ENCODE results near the gene MEF2A.

GRCh38 chr15:99537344-99537743 is 28.4 kb upstream of the MEF2A start:
- TF ChIP-seq POLR2AphosphoS2 (IDR thresholded peaks at IDR 0.05; ENCODE audit: low read depth, low read length) = no peak
- no peak for TF ChIP-seq CREB1 (IDR thresholded peaks at IDR 0.05; ENCODE audit: low read depth)
- TF ChIP-seq CTCF (IDR thresholded peaks at IDR 0.05 in 2 of 3, conservative IDR thresholded peaks at IDR 0.05 in 1 of 3; ENCODE audit: control insufficient read depth in 2 of 3, extremely low read depth in 1 of 3, insufficient read depth in 1 of 3, low read depth in 3 of 3, low read length in 3 of 3) = no peak
- no peak for TF ChIP-seq RELB (IDR thresholded peaks at IDR 0.05; ENCODE audit: low read depth)
- TF ChIP-seq ZBTB11 (CRISPR knock-in tag; IDR thresholded peaks at IDR 0.05) = no peak
- TF ChIP-seq ZNF384 (IDR thresholded peaks at IDR 0.05; ENCODE audit: borderline replicate concordance, low read depth, low read length) = no peak
- no peak for TF ChIP-seq POLR2AphosphoS5 (IDR thresholded peaks at IDR 0.05; ENCODE audit: low read length)
